BLaER1 (cell line): ENCODE data around the gene TBC1D22A.

Experiments
- H3K27ac ChIP-seq: shearing (Covaris generic); formaldehyde crosslinking; 2 replicates; pipeline ENCODE4 v1.8.1; 2022
- H3K27me3 ChIP-seq: shearing (Covaris generic); formaldehyde crosslinking; 2 replicates; pipeline ENCODE4 v1.8.1; 2022
- H3K36me3 ChIP-seq: shearing (Covaris generic); formaldehyde crosslinking; 2 replicates; pipeline ENCODE4 v1.8.1; 2022
- H3K4me1 ChIP-seq: shearing (Covaris generic); formaldehyde crosslinking; 2 replicates; pipeline ENCODE4 v1.8.1; 2022
- H3K4me2 ChIP-seq: shearing (Covaris generic); formaldehyde crosslinking; 2 replicates; pipeline ENCODE4 v1.8.1; 2022
- H3K4me3 ChIP-seq: shearing (Covaris generic); formaldehyde crosslinking; 2 replicates; pipeline ENCODE4 v1.8.1; 2022
- H3K9ac ChIP-seq: shearing (Covaris generic); formaldehyde crosslinking; 2 replicates; pipeline ENCODE4 v1.8.1; 2022
- H3K9me3 ChIP-seq: shearing (Covaris generic); formaldehyde crosslinking; 2 replicates; pipeline ENCODE4 v1.8.1; 2022
- H4K20me1 ChIP-seq: shearing (Covaris generic); formaldehyde crosslinking; 2 replicates; pipeline ENCODE4 v1.8.1; 2022
- Cebpa-rat ChIP-seq: shearing (Covaris generic); IDR thresholded peaks from 2 replicates; pipeline ENCODE4 v1.8.1; 2022

Gene TBC1D22A

DNA sequence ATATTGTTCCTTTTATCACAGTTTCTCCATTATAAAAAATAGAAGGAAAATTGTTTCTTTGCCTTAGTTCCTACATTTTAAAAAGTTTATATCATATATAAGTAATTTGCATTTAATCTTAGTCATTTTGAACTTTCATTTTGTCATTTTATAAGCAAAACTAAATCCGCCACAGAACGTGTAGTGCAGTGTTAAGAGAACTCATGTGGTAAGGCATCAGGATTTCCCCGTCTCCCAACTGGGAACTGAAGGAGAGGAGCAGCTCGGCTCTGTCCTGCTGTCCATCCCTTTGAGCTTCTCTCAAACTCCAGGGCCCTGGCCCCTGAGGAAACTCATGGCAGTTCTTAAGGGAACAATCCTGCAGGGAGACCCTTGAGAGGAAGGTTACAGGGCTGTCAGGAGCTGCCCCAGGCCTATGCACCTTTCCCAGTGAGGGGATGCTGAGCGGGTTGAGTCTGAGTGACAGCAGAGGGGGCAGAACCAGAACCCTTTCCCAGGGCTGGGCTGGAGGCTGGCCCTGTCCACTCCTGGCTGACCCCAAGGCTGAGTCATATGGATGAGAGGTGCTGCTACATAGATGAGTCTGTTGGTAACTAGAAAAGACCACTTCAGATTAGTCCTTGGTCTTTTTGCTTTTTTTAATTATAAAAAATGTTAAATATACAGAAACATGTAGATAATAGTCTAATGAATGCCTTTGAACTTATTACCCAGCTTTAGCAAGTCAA lies 333.1 kb downstream of the TBC1D22A start:
- H3K4me2 ChIP-seq: no peak overlapping the region
- peaks cover 27% of the 10 kb centered on the region; the same call in 1 of the 2 replicates for H4K20me1 ChIP-seq
- H3K4me3 ChIP-seq: no peak overlapping the region
- H3K27ac ChIP-seq: no peak overlapping the region
- peaks cover 41% of the 10 kb centered on the region for H3K9me3 ChIP-seq
- no peak for TF ChIP-seq Cebpa-rat
- peaks cover 40% of the 10 kb centered on the region for H3K36me3 ChIP-seq
- H3K9ac ChIP-seq: no peak overlapping the region
- H3K4me1 ChIP-seq: no peaks in the 10 kb centered on the region
- no peaks in the 10 kb centered on the region for H3K27me3 ChIP-seq

DNA sequence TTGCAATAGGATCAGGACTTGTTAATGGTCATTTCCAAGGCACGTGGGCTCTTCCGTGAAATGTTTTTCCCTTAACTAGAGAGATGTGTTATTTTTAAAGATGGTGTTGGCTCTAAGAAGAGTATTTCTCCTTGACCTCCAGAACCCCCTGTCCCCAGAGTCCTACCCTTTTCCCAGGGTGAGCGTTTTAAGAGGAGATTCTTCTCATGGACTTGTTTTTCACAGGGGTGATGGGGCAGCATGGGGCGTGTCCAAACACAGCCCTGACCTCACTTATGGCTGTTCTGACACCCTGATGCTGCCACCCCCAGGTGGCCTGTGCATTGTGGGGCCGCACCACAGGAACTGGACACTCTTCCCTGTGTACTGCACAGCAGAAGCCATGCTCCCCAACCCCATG lies 335.7 kb downstream of the TBC1D22A start:
- Histone ChIP-seq H3K9me3 (peaks cover 18% of the 10 kb centered on the region), H3K27me3 (no peaks in the 10 kb centered on the region), H3K27ac (no peak overlapping the region), H3K4me3 (no peak overlapping the region), H3K9ac (no peak overlapping the region), H3K4me1 (no peaks in the 10 kb centered on the region), H4K20me1 (peaks cover 38% of the 10 kb centered on the region; the same call in 1 of the 2 replicates), H3K36me3 (peaks cover 37% of the 10 kb centered on the region), H3K4me2 (no peak overlapping the region)
- no peak for TF ChIP-seq Cebpa-rat

DNA sequence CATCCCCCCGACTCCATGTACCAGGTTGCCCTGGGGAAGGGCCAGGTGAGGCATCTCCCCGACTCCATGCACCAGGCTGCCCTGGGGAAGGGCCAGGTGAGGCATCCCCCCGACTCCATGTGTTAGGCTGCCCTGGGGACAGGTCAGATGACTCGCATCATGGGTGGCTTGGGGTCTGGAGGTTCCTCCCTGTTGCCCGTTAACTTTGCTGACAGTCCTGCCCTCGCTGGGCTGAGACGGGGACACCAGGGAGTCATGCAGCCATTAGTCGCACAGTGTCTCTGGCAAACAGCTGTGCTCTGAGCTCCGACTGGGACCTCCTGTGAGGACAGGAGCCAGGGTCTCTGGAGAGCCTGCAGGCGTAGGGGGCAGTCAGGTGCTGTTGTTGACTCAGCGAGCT lies 336.1 kb downstream of the TBC1D22A start:
- Histone ChIP-seq H3K9me3 (peaks cover 13% of the 10 kb centered on the region), H3K27me3 (no peaks in the 10 kb centered on the region), H3K4me2 (no peak overlapping the region), H3K9ac (no peak overlapping the region), H3K27ac (no peak overlapping the region), H3K4me1 (no peaks in the 10 kb centered on the region), H3K36me3 (peaks cover 37% of the 10 kb centered on the region), H4K20me1 (peaks cover 38% of the 10 kb centered on the region; the same call in 1 of the 2 replicates), H3K4me3 (no peak overlapping the region)
- TF ChIP-seq Cebpa-rat: no peak

DNA sequence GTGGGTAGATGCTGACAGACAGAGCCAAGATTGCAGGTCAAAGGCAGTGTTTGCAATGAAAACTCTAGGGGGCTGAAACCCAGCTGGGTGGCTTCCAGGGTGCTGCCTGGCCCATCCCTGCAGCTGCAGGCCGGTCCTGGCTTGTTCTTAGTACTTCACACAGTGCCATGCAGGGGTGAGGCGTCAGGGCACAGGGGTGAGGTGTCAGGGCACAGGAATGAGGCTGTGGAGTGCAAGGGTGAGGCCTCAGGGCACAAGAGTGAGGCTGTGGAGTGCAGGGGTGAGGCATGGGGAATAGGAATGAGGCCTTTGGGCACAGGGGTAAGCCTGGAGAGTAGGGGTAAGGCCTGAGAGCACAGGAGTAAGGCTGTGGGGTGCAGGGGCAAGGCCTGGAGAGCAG lies 337.6 kb downstream of the TBC1D22A start:
- H3K27ac ChIP-seq: no peak overlapping the region
- no peak for TF ChIP-seq Cebpa-rat

DNA sequence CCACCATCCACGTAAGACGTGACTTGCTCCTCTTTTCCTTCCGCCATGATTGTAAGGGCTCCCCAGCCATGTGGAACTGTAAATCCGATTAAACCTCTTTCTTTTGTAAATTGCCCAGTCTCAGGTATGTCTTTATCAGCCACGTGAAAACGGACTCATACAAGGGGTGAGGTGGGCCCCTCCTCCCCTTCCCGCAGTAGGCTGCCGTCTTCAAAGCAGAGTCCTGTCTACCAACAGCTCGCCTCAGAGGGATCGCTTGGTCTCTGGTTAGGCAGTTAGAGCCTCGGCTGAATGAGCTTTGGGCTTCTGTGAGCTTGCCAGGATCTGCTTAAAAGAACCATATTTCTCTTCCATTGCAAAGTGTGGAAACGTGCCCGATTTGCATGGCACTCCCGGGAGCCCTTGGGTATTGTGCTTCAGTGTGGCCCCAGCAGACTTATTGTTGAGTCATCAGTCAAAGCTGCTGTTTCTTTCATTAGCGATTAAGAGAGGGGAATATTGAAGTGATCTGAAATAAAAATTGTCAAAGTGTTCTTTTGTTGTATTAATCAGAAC lies 338.3 kb downstream of the TBC1D22A start:
- no peak for TF ChIP-seq Cebpa-rat
- Histone ChIP-seq H3K9ac (no peak overlapping the region), H3K4me3 (no peak overlapping the region), H4K20me1 (peaks cover 34% of the 10 kb centered on the region; the same call in 1 of the 2 replicates), H3K9me3 (no peaks in the 10 kb centered on the region), H3K4me1 (no peaks in the 10 kb centered on the region), H3K27me3 (no peaks in the 10 kb centered on the region), H3K36me3 (peaks cover 37% of the 10 kb centered on the region), H3K4me2 (no peak overlapping the region), H3K27ac (no peak overlapping the region)

More for the DNA sequence above, 337.6 kb downstream of the TBC1D22A start:
- H3K9ac ChIP-seq: no peak overlapping the region
- H3K27me3 ChIP-seq: no peaks in the 10 kb centered on the region
- H3K4me1 ChIP-seq: no peaks in the 10 kb centered on the region
- H3K4me2 ChIP-seq: no peak overlapping the region
- no peaks in the 10 kb centered on the region; the same call in 1 of the 2 replicates for H3K9me3 ChIP-seq
- peaks cover 38% of the 10 kb centered on the region; the same call in 1 of the 2 replicates for H4K20me1 ChIP-seq
- peaks cover 37% of the 10 kb centered on the region for H3K36me3 ChIP-seq
- H3K4me3 ChIP-seq: no peak overlapping the region

DNA sequence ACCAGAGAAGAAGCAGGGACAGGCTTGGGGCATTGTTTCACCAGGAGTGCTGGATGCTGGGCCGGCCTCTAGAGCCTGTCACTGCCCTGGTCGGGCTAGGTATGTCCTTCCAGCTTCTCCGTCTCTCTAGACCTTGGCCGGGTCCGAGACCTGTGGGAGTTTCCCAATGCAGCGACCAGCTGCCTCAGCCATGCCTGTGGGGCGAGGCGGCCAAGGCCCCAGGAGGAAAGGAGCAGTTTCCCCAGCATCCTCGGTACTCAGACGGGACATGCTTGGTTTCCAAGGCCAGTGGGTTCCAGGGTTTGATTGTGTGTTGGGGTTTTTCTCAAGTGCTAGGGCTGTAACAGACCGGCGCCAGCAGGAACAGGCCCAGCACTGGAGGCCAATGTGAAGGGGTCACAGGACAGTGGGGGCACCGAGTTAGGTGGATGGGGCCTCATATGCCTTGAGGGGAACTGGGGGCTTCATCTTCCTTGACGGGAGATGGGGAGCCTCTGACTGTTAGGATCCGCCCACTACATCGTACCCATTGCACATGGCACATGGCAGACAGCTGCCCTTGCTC lies 339.0 kb downstream of the TBC1D22A start:
- Histone ChIP-seq H3K9me3 (no peaks in the 10 kb centered on the region), H4K20me1 (peaks cover 34% of the 10 kb centered on the region; the same call in 1 of the 2 replicates), H3K4me2 (no peak overlapping the region), H3K9ac (no peak overlapping the region), H3K36me3 (peaks cover 37% of the 10 kb centered on the region), H3K4me1 (no peaks in the 10 kb centered on the region), H3K4me3 (no peak overlapping the region), H3K27ac (no peak overlapping the region), H3K27me3 (no peaks in the 10 kb centered on the region)
- no peak for TF ChIP-seq Cebpa-rat

DNA sequence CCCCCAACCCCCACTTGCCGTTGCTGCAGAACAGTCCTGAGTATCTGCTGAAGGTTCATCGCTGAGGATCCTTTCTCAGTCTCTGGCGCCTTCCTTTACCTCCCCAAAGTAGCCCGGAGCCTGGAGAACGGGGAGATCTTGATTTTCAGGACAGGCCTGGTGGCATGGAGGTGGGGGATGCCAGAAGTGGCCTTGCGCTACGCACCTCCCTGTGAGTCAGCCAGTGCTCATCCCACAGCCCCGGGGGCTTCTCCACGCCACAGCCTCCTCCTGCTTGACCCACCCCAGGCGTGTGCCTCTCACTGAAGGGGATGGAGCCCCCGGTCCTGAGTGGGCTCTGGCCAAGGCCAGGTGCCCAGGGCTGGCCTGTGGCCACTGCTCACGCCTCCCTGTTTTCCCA lies 339.6 kb downstream of the TBC1D22A start:
- H3K9me3 ChIP-seq: no peaks in the 10 kb centered on the region
- H3K4me2 ChIP-seq: no peak overlapping the region
- no peak overlapping the region for H3K9ac ChIP-seq
- no peak for TF ChIP-seq Cebpa-rat
- no peaks in the 10 kb centered on the region for H3K4me1 ChIP-seq
- H3K27me3 ChIP-seq: no peaks in the 10 kb centered on the region
- H3K36me3 ChIP-seq: peaks cover 37% of the 10 kb centered on the region
- no peak overlapping the region for H3K27ac ChIP-seq
- H3K4me3 ChIP-seq: no peak overlapping the region
- peaks cover 34% of the 10 kb centered on the region; the same call in 1 of the 2 replicates for H4K20me1 ChIP-seq

DNA sequence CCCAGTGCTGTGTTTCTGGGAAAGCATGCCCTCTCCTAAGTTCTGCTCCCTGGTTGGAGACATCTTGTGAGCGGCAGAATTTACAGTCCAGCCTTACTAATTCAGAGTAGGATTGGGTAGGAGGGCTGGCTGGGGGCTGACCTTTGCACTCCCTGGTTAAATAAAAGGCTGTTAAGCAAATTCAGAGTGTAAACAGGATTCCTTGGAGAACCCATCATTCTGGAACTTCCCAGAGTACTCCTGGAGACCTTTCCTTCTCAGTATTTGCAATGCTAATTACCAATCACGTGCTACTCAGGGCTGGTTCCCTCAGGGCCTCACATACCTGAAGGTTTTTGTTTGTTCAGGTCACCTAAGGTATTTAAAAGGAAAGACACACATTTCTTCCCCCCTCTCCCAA lies 340.2 kb downstream of the TBC1D22A start:
- no peaks in the 10 kb centered on the region for H3K27me3 ChIP-seq
- TF ChIP-seq Cebpa-rat: no peak
- no peaks in the 10 kb centered on the region for H3K4me1 ChIP-seq
- H3K27ac ChIP-seq: no peak overlapping the region
- peaks cover 32% of the 10 kb centered on the region; the same call in 1 of the 2 replicates for H4K20me1 ChIP-seq
- H3K9me3 ChIP-seq: no peaks in the 10 kb centered on the region
- H3K4me2 ChIP-seq: no peak overlapping the region
- no peak overlapping the region for H3K9ac ChIP-seq
- H3K36me3 ChIP-seq: peaks cover 37% of the 10 kb centered on the region
- no peak overlapping the region for H3K4me3 ChIP-seq

DNA sequence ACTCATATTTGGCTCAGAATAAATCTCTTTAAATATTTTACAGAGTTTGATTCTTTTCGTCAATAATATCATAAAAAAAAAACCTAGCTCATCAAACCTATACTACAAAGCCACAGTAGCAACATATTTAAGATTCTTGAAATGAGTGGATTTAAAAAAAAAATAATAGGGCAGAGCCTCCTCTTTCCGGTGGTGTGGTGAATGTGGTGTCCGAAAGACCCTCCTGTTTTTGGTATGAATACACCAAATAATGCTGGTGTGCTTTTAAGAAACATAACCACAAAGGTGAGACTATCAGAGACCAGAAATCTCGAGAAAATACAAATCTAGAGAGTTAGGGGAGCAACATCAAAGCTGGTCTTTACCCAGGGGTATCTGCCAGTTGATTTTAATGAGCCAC lies 342.6 kb downstream of the TBC1D22A start:
- no peaks in the 10 kb centered on the region for H3K27me3 ChIP-seq
- TF ChIP-seq Cebpa-rat: no peak
- no peak overlapping the region for H3K4me2 ChIP-seq
- H4K20me1 ChIP-seq: peaks cover 11% of the 10 kb centered on the region; the same call in 1 of the 2 replicates
- no peak overlapping the region for H3K27ac ChIP-seq
- H3K4me1 ChIP-seq: no peaks in the 10 kb centered on the region
- no peak overlapping the region for H3K9ac ChIP-seq
- H3K9me3 ChIP-seq: no peaks in the 10 kb centered on the region
- H3K4me3 ChIP-seq: no peak overlapping the region
- peaks cover 25% of the 10 kb centered on the region for H3K36me3 ChIP-seq

DNA sequence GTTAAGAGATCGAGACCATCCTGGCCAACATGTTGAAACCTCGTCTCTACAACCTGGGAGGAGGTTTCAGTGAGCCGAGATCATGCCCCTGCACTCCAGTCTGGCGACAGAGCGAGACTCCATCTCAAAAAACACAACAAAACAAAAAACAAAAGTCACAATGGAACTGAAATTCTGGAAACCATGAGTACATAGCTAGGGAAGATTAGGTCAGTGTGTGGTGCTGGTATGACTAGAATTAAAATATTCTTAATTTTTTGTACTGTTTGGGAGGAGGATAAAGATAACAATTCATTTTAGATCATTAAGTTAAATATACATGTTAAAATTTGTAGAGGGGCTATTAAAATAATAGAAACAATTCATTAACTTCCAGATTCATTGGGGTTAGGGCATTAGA lies 344.4 kb downstream of the TBC1D22A start:
- H3K4me1 ChIP-seq: peaks cover 5% of the 10 kb centered on the region
- H4K20me1 ChIP-seq: peaks cover 17% of the 10 kb centered on the region; the same call in 1 of the 2 replicates
- H3K4me3 ChIP-seq: no peak overlapping the region
- no peaks in the 10 kb centered on the region for H3K27me3 ChIP-seq
- TF ChIP-seq Cebpa-rat: no peak
- H3K9ac ChIP-seq: no peak overlapping the region
- no peak overlapping the region for H3K4me2 ChIP-seq
- H3K36me3 ChIP-seq: peaks cover 17% of the 10 kb centered on the region
- no peaks in the 10 kb centered on the region for H3K9me3 ChIP-seq
- H3K27ac ChIP-seq: no peak overlapping the region
